ENCODE measurements around the gene DENND1A.
"Not testable (repeated sequence)": the region's sequence is repeated elsewhere in the genome, so short reads cannot be mapped to it uniquely, and the experiment has no call there.

The DENND1A gene

GRCh38 chr9:123911024-123911423 is 18.9 kb downstream of the DENND1A start:
- ChIA-PET CTCF (interaction anchor here (1.2 to 1.5 kb wide), 4 partner anchors 9 to 30 kb away, joined by 3 to 5 read pairs (median 3); no protein-coding TSS in a partner anchor), POLR2A (no interaction called here)
- TF ChIP-seq CTCF (IDR thresholded peaks at IDR 0.05; ENCODE audit: control extremely low read depth, extremely low read depth, low read depth, missing control alignments), result no peak
- DNase-seq (ENCODE audit: extremely low spot score), result no peak

DNA sequence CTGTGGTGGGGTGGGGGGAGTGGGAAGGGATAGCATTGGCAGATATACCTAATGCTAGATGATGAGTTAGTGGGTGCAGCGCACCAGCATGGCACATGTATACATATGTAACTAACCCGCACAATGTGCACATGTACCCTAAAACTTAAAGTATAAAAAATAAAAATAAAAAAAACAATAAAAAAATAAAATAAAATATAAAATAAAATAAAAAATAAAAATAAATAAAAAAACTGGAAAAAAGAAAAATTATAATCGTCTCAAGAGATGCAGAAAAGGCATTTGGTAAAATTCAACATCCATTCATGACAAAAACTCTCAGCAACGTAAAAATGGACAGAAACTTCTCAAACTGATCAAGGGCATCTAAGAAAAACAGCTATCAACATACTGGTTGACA is 20.7 kb downstream of the DENND1A start:
- DNase-seq (ENCODE audit: extremely low spot score); POLR2A ChIA-PET; CTCF ChIA-PET: not testable (repeated sequence)

DNA sequence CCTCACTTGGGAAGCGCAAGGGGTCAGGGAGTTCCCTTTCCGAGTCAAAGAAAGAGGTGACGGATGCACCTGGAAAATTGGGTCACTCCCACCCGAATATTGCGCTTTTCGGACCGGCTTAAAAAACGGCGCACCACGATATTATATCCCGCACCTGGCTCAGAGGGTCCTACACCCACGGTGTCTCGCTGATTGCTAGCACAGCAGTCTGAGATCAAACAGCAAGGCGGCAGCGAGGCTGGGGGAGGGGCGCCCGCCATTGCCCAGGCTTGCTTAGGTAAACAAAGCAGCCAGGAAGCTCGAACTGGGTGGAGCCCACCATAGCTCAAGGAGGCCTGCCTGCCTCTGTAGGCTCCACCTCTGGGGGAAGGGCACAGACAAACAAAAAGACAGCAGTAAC is 26.4 kb downstream of the DENND1A start:
- CTCF ChIA-PET; DNase-seq (ENCODE audit: extremely low spot score); POLR2A ChIA-PET: not testable (repeated sequence)

DNA sequence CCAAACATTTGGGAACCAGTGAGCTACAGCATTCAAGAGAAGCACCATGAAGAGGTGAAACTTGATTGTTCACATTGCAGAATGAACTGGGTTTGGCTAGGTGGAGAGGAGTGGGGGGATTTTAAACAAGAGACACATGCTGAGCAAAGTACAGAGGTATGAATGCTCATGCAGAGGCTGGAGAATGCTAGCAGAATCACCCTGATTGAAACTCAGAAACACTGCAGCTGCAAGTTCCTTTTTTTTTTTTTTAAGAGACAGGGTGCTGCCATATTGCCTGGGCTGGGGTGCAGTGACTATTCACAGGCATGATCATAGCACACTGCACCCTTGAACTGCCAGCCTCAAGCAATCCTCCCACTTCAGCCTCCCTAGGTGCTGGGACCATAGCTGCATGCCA is 35.1 kb downstream of the DENND1A start:
- TF ChIP-seq CTCF (IDR thresholded peaks at IDR 0.05; ENCODE audit: control extremely low read depth, extremely low read depth, low read depth, missing control alignments), result no peak

GRCh38 chr9:123893831-123894460 is 36.0 kb downstream of the DENND1A start:
- no peak for DNase-seq (ENCODE audit: extremely low spot score)
- TF ChIP-seq CTCF (IDR thresholded peaks at IDR 0.05; ENCODE audit: control extremely low read depth, extremely low read depth, low read depth, missing control alignments), result no peak
- CTCF ChIA-PET, result no interaction called here
- POLR2A ChIA-PET, result no interaction called here

More for the DNA sequence above, 35.1 kb downstream of the DENND1A start:
- no peak for DNase-seq (ENCODE audit: extremely low spot score)
- ChIA-PET CTCF (interaction anchor here (1.4 kb wide), 1 partner anchor 23 kb away, joined by 3 read pairs; no protein-coding TSS in a partner anchor), POLR2A (no interaction called here)

DNA sequence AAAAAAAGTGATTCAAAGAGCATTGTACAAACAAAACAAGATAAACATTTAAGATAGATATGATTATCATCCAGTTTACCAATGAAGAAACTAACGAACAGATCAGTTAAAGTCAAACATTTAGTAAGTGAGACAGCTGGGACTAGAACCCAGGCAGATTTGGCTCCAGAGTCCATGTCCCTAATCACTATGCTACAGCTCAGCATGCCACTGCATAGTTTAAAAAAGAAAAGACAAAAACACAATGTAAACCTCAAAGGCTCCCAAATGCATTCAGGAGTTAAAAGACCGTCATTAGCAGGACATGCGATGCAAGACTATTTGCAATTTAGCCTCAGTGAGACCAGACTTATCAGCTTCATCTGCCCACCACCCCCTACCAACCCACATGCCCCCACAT is 36.8 kb downstream of the DENND1A start:
- DNase-seq (ENCODE audit: extremely low spot score), result no peak
- TF ChIP-seq CTCF (IDR thresholded peaks at IDR 0.05; ENCODE audit: control extremely low read depth, extremely low read depth, low read depth, missing control alignments), result no peak
- ChIA-PET CTCF (no interaction called here), POLR2A (no interaction called here)

DNA sequence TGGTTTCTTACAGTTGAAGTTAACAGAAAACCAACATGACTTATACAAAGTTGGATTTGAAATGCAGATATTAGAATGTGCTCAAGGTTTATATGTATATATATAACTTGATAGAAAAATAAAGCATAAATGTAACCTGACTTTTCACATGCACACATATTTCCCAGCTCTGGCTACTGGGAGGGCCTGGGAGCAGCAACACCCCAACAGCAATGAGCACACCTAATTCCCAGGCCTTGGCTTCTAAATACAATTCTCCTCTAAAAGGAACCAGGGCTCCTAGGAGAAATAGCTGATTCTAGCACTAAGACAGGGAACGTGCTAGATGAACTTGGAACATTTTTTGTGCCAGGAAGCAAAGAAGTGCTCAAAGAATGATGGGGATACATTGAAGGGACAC is 42.1 kb downstream of the DENND1A start:
- no peak for DNase-seq (ENCODE audit: extremely low spot score)
- no peak for TF ChIP-seq CTCF (IDR thresholded peaks at IDR 0.05; ENCODE audit: control extremely low read depth, extremely low read depth, low read depth, missing control alignments)
- ChIA-PET POLR2A (no interaction called here), CTCF (interaction anchor here (1.0 kb wide), 1 partner anchor 17 kb away, joined by 3 read pairs; no protein-coding TSS in a partner anchor)

- POLR2A ChIA-PET; DNase-seq (ENCODE audit: extremely low spot score): not testable (repeated sequence)
- CTCF ChIA-PET, result interaction anchor here (1.3 to 2.3 kb wide), 3 partner anchors 14 to 48 kb away, joined by 3 to 9 read pairs (median 5); no protein-coding TSS in a partner anchor
Measured at GRCh38 chr9:123885834-123886233, 44.1 kb downstream of the DENND1A start.

Data from GM10248 (cell line).